Smooth muscle cell (in vitro differentiated cells): ENCODE data around the gene FAM219A. TPM values are rescaled to one million over a fixed set of nuclear protein-coding genes. Genes with fewer than 3 reads are reported as not detected.

ENCODE experiments used
- DNase-seq: peaks from one replicate; lab custom pipeline; 2025; ENCODE audit not compliant: unreplicated experiment; lab: John Stamatoyannopoulos, UW
- H2AFZ ChIP-seq: fragments of 200-600 bp; sonication (generic); 2 replicates; pipeline ENCODE4 v1.6.0; 2016; ENCODE audit warnings: antibody characterized with exemption, low read depth, mild to moderate bottlenecking
- H3F3A ChIP-seq: fragments of 200-600 bp; sonication (generic); 2 replicates; pipeline ENCODE4 v1.6.0; 2017; ENCODE audit warnings: antibody characterized with exemption, low read depth
- H3K27ac ChIP-seq: fragments of 200-600 bp; sonication (generic); 2 replicates; pipeline ENCODE4 v1.5.1; 2016; ENCODE audit warnings: low read depth, mild to moderate bottlenecking
- H3K27me3 ChIP-seq: fragments of 200-600 bp; sonication (generic); 2 replicates; pipeline ENCODE4 v1.6.1; 2016; ENCODE audit warnings: low read depth, mild to moderate bottlenecking
- H3K36me3 ChIP-seq: fragments of 200-600 bp; sonication (generic); 2 replicates; pipeline ENCODE4 v1.5.1; 2016; ENCODE audit warnings: low read depth
- H3K4me1 ChIP-seq: fragments of 200-600 bp; sonication (generic); 2 replicates; pipeline ENCODE4 v1.5.1; 2016; ENCODE audit warnings: low read depth
- H3K4me2 ChIP-seq: fragments of 200-600 bp; sonication (generic); 2 replicates; pipeline ENCODE4 v1.6.0; 2016; ENCODE audit warnings: mild to moderate bottlenecking
- H3K4me3 ChIP-seq: fragments of 200-600 bp; sonication (generic); 2 replicates; pipeline ENCODE4 v1.5.1; 2016; ENCODE audit warnings: mild to moderate bottlenecking
- H3K79me2 ChIP-seq: fragments of 200-600 bp; sonication (generic); 2 replicates; pipeline ENCODE4 v1.6.0; 2016; ENCODE audit warnings: low read depth, mild to moderate bottlenecking
- H3K9ac ChIP-seq: fragments of 200-600 bp; sonication (generic); 2 replicates; pipeline ENCODE4 v1.6.0; 2016; ENCODE audit warnings: low read depth
- H3K9me3 ChIP-seq: fragments of 200-600 bp; sonication (generic); replicated peaks from 2 replicates; pipeline ENCODE4 v1.5.1; 2016; ENCODE audit warnings: low read depth
- H4K20me1 ChIP-seq: fragments of 200-600 bp; sonication (generic); 2 replicates; pipeline ENCODE4 v1.6.0; 2016; ENCODE audit warnings: low read depth
- WGBS: methylation state at CpG from one replicate; pipeline ENCODE4 v1.1.7; 2016; ENCODE audit warnings: low lambda C conversion rate; 5-methylcytosine and 5-hydroxymethylcytosine counted together
- polyA plus RNA-seq: library from polyadenylated mRNA; unstranded; fragments of >200 nt; fragmentation: Nextera tagmentation; extraction: Ambion mirVana; gene quantifications from 2 replicates; pipeline ENCODE4 v1.2.1, GENCODE V29; 2016
- total RNA-seq: library from RNA; depleted of rRNA; stranded (reverse); fragments of >200 nt; gene quantifications from 2 replicates; pipeline ENCODE4 v1.2.3, GENCODE V29; 2014
- TF ChIP-seq, protein P1 (sequence below): fragments of 200-600 bp; sonication (generic); IDR thresholded peaks from 2 replicates; pipeline ENCODE4 v1.5.1; 2017; ENCODE audit warnings: borderline replicate concordance, mild to moderate bottlenecking, antibody characterized with exemption; ENCODE audit not compliant: insufficient read depth, poor library complexity, severe bottlenecking

FAM219A gene
- total and polyA plus RNA-seq, 2 experiments from 2014 or later = 13.3 to 29.5 TPM

DNA sequence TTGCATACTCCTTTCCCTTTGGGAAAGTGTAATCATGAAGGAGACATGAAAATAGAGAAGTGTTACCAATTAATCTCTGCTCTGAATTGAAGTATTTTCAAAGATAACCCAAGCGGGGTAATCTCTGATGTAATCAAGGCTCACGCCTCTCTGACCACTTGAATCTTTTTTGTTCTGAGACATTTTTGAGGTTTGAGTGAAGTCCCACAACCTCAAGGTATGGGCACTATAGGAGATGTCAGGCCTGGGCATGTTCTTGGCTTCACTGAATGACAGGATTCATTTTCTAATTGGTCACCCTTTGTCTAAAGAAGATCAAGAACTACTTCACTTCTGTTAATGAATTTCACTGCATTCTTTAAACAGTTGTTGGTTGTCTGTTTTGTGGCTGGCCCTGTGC is 40.7 kb upstream of the FAM219A start:
- TF ChIP-seq, protein P1, sequence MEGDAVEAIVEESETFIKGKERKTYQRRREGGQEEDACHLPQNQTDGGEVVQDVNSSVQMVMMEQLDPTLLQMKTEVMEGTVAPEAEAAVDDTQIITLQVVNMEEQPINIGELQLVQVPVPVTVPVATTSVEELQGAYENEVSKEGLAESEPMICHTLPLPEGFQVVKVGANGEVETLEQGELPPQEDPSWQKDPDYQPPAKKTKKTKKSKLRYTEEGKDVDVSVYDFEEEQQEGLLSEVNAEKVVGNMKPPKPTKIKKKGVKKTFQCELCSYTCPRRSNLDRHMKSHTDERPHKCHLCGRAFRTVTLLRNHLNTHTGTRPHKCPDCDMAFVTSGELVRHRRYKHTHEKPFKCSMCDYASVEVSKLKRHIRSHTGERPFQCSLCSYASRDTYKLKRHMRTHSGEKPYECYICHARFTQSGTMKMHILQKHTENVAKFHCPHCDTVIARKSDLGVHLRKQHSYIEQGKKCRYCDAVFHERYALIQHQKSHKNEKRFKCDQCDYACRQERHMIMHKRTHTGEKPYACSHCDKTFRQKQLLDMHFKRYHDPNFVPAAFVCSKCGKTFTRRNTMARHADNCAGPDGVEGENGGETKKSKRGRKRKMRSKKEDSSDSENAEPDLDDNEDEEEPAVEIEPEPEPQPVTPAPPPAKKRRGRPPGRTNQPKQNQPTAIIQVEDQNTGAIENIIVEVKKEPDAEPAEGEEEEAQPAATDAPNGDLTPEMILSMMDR = no peak
- 73% methylated on average over 2 of the region's 2 CpGs for WGBS

DNA sequence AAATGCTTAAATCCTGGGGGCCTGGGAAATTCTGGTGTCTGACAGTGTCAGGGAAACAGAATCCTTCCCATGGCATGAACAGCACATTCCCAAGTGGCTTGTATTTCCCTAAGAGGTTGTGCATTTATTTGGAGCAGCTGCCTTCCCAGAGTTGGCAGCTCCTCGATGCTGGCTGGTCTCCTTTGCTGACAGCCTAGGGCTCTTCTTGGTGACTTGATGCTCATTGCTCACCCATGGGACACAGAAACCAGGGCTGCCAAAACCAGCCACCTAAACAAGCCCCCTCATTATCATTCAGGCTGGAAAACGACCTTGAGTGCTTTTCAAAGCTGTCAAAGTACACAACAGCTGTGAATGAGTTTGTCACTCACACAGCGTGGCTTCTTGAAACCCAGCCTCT is 40.2 kb upstream of the FAM219A start:
- Histone ChIP-seq H3K4me1 (no peaks in the 10 kb centered on the region), H3K4me3 (no peak overlapping the region), H3K9ac (no peak overlapping the region), H3K36me3 (no peaks in the 10 kb centered on the region), H4K20me1 (no peaks in the 10 kb centered on the region), H3K27ac (no peak overlapping the region), H3K9me3 (no peaks in the 10 kb centered on the region), H3K27me3 (peaks cover 13% of the 10 kb centered on the region), H3K79me2 (no peaks in the 10 kb centered on the region), H3F3A (no peaks in the 10 kb centered on the region), H2AFZ (no peak overlapping the region), H3K4me2 (no peak overlapping the region)
- DNase-seq = no peak
- 55% methylated on average over 3 of the region's 3 CpGs for WGBS
- TF ChIP-seq, protein P1 = no peak

More for the DNA sequence above, 40.7 kb upstream of the FAM219A start:
- no peak overlapping the region for H3K9ac ChIP-seq
- no peaks in the 10 kb centered on the region for H3K4me1 ChIP-seq
- no peak for DNase-seq
- no peak overlapping the region for H2AFZ ChIP-seq
- no peak overlapping the region for H3K4me2 ChIP-seq
- no peaks in the 10 kb centered on the region for H4K20me1 ChIP-seq
- H3K36me3 ChIP-seq = no peaks in the 10 kb centered on the region
- H3K27ac ChIP-seq = no peak overlapping the region
- H3K27me3 ChIP-seq = peaks cover 13% of the 10 kb centered on the region
- no peaks in the 10 kb centered on the region for H3F3A ChIP-seq
- H3K4me3 ChIP-seq = no peak overlapping the region
- H3K9me3 ChIP-seq = no peaks in the 10 kb centered on the region
- H3K79me2 ChIP-seq = no peaks in the 10 kb centered on the region

DNA sequence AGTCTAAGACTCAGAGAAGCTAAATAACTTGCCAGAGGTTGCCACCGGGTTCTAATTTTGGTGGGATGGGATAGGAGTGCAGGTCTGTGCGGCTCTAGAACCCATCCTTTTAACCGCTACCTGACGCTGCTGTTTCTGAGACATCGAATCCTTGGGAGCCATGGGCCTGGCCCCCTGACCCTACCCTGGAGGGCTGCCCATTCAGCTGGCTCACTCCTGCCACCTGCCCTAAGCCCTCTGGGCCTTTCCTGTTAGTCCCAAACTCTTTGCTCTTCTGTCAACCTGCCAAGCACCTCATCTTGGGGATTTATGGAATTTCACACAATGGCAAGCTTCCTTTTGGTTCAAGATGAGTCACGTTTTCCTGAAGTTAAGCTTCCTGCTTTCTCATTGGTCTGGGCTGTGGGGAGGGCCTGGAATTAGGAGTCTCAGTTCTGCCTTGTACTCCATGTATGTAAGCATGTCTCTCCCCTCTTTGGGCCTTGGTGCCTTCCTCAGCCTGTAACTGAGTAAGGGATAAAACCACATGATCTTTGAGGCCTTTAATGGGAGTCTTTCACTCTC is 37.9 kb upstream of the FAM219A start:
- Histone ChIP-seq H4K20me1 (no peaks in the 10 kb centered on the region), H3K79me2 (no peaks in the 10 kb centered on the region), H3F3A (no peaks in the 10 kb centered on the region), H3K36me3 (no peaks in the 10 kb centered on the region), H3K4me3 (no peak overlapping the region), H3K27me3 (peaks cover 13% of the 10 kb centered on the region), H2AFZ (no peak overlapping the region), H3K9me3 (no peaks in the 10 kb centered on the region), H3K4me2 (no peak overlapping the region), H3K27ac (no peak overlapping the region), H3K9ac (no peak overlapping the region), H3K4me1 (no peaks in the 10 kb centered on the region)
- 86% methylated on average over 6 of the region's 6 CpGs for WGBS
- no peak for DNase-seq
- TF ChIP-seq, protein P1 = no peak

GRCh38 chr9:34493972-34494535 is 35.7 kb upstream of the FAM219A start:
- Histone ChIP-seq H3K27ac (no peak overlapping the region), H3K9me3 (no peaks in the 10 kb centered on the region), H3K4me2 (no peak overlapping the region), H3K4me3 (no peak overlapping the region), H2AFZ (no peak overlapping the region), H3K27me3 (peaks cover 6% of the 10 kb centered on the region), H3K79me2 (no peaks in the 10 kb centered on the region), H3F3A (no peaks in the 10 kb centered on the region), H3K4me1 (no peaks in the 10 kb centered on the region), H4K20me1 (no peaks in the 10 kb centered on the region), H3K9ac (no peak overlapping the region), H3K36me3 (no peaks in the 10 kb centered on the region)
- TF ChIP-seq, protein P1 = no peak
- WGBS = 46% methylated on average over 8 of the region's 8 CpGs
- DNase-seq = peak; percentile 25
